GM12878 (cell line): ENCODE data around the gene SERPINB3.

Source experiments
- CREM ChIP-seq: IDR thresholded peaks from 2 replicates; pipeline ENCODE4 v1.6.1; 2014; ENCODE audit warnings: antibody characterized with exemption, low read depth
- CTCF ChIP-seq, 3 experiments: IDR thresholded peaks in 2 of 3; conservative IDR thresholded peaks in 1 of 3; 2 replicates each; pipeline ENCODE4 v1.5.1; 2011; ENCODE audit warnings: low read depth in 3 of 3, low read length in 3 of 3, mild to moderate bottlenecking in 3 of 3, control low read depth in 2 of 3, moderate library complexity in 2 of 3, inconsistent platforms in 1 of 3, mixed read lengths in 1 of 3; ENCODE audit not compliant: control insufficient read depth in 2 of 3, insufficient read depth in 1 of 3; ENCODE audit errors: extremely low read depth in 1 of 3
- MAX ChIP-seq: IDR thresholded peaks from 2 replicates; pipeline ENCODE4 v1.6.1; 2012; ENCODE audit warnings: low read depth, low read length, improper control_type of control experiment
- MLLT1 ChIP-seq: fragments of 450-650 bp; IDR thresholded peaks from 2 replicates; pipeline ENCODE4 v1.6.1; 2016; ENCODE audit warnings: mild to moderate bottlenecking
- RFX5 ChIP-seq: IDR thresholded peaks from 2 replicates; pipeline ENCODE4 v1.6.1; 2011; ENCODE audit warnings: low read depth, low read length, improper control_type of control experiment
- TARDBP ChIP-seq: IDR thresholded peaks from 2 replicates; pipeline ENCODE4 v1.6.1; 2016; ENCODE audit warnings: borderline replicate concordance

GRCh38 chr18:63646936-63647335 is 14.8 kb downstream of the SERPINB3 start:
- TF ChIP-seq CTCF (IDR thresholded peaks at IDR 0.05 in 2 of 3, conservative IDR thresholded peaks at IDR 0.05 in 1 of 3; ENCODE audit: control insufficient read depth in 2 of 3, extremely low read depth in 1 of 3, insufficient read depth in 1 of 3, low read depth in 3 of 3, low read length in 3 of 3) (no peak), TARDBP (no peak), MAX (no peak), MLLT1 (no peak), CREM (no peak), RFX5 (no peak)
